Frontal cortex (tissue), 4 donors: ENCODE measurements around the gene ZDHHC16. TPM values are rescaled to one million over a fixed set of nuclear protein-coding genes. Genes with fewer than 3 reads are reported as not detected.

ENCODE experiments used
- DNase-seq, 2 donors: peaks; one replicate each; pipeline ENCODE4 v3.0.0; 2012; ENCODE audit warnings: low spot score in 2 of 2
- FAIRE-seq: peaks from 2 replicates; lab custom pipeline; 2012; peaks lifted over from hg19 to GRCh38; lab: Jason Lieb, UNC
- small RNA-seq: library from RNA; depleted of rRNA; stranded (forward); fragments of <200 nt; gene quantifications from one replicate; pipeline ENCODE3, GENCODE V24; 2014
- total RNA-seq: library from RNA; depleted of rRNA; stranded (reverse); fragments of >200 nt; gene quantifications from one replicate; pipeline ENCODE4 v1.2.3, GENCODE V29; 2014
- donor health status: control.
- donor health status: control.
- donor health status: control.

Gene ZDHHC16
- total RNA-seq, 1 donor from 2014 or later = 22.0 TPM

DNA sequence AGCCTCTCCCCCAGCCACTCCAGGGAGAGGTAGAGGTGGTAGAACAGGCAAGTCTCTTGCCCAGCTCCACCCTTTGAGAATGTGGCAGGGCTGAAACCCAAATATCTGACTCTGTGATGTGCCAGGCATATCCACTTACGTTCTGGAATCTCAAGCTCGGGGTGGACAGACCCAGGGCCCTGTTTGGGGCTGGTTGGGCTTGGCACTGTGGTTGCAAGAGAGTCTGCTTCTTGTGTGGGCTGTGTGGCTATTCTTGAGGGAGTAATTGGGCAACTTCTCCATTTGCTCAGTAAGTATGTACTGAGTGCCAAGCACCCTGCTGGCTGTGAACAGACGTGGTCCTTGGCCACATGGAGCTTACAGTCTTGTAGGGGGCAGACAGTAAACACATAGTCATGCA, 57.4 kb downstream of the ZDHHC16 start:
- FAIRE-seq = no peak
- DNase-seq = no peak

DNA sequence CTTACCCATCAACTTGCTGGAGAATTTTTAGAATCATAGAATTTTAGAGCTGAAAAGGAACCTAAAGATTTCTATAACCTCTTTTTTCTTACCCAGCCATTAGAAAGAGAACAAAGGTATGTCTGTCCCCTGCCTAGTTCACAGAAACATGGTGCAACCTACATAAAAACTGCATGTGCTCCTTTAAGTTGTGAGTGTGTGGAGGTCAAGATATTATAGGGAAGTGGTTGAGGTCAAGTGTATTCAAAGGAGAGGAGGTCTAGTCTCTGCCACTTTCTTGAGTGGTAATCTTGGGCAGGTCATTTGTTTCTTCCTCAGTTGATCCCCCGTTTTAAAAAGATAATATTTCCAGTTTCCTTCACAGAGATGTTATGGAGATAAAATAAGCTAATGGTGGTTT, 59.2 kb downstream of the ZDHHC16 start:
- FAIRE-seq (no peak), DNase-seq (no peak)

DNA sequence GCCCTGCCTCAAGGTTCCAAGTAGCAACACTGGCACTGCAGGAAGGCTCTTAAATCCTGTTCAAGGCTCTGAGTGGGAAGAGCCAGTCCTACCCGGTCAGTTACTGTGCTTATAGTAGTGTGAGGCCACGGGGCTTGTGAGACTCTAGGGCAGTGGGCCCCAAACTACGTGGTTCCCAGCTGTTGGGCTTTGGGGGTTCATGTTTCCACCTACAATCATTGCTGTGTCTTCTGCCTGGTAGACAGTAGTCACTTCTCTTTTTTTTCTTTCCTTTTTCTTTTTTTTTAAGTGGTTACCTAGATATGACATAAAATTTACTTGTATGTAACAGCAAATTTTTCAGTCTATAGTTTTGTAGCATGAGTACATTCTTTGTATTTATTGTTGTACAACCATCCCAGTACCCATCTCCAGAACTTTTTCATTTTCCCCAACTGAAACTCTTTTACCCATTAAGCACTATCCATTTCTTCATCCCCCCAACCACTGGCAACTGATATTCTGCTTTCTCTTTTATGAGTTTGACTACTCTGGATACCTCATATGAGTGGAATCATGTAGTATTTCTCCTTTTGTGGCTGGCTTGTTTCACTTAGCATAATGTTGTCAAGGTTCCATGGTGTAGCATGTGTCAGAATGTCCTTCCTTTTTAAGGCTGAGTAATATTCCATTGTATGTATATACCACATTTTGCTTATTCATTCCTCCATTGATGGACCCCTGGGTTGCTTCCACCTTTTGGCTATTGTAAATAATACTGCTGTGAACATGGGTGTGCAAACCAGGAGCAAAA, 60.4 kb downstream of the ZDHHC16 start:
- no peak for FAIRE-seq
- no peak for DNase-seq

Small RNA genes within 50 kb of the gene (small RNA-seq; reads per million reads assigned to genes)
- gene RF00019 = not detected

Other genes starting within 250 kb of the ZDHHC16 start
- 7.7 TPM for gene ARHGAP19, start 153.5 kb upstream of the ZDHHC16 start, total RNA-seq
- 4.9 TPM for gene FRAT1, start 126.9 kb upstream of the ZDHHC16 start, total RNA-seq
- 17.1 TPM for gene FRAT2, start 111.4 kb upstream of the ZDHHC16 start, total RNA-seq
- 11.8 TPM for gene RRP12, start 44.8 kb upstream of the ZDHHC16 start, total RNA-seq
- 143 TPM for gene PGAM1, start 20.0 kb upstream of the ZDHHC16 start, total RNA-seq
- 52.6 TPM for gene EXOSC1, start 169 bp upstream of the ZDHHC16 start, total RNA-seq
- gene MMS19, start 52.2 kb downstream of the ZDHHC16 start, total RNA-seq = 44.0 TPM
- gene UBTD1, start 52.7 kb downstream of the ZDHHC16 start, total RNA-seq = 1.6 TPM
- not detected for gene ANKRD2, start 126.6 kb downstream of the ZDHHC16 start, total RNA-seq
- gene HOGA1, start 138.2 kb downstream of the ZDHHC16 start, total RNA-seq = 0.41 TPM
- not detected for gene C10orf62, start 143.5 kb downstream of the ZDHHC16 start, total RNA-seq
- 35.5 TPM for gene MORN4, start 187.3 kb downstream of the ZDHHC16 start, total RNA-seq
- 11.0 TPM for gene PI4K2A, start 194.5 kb downstream of the ZDHHC16 start, total RNA-seq
- gene AVPI1, start 241.1 kb downstream of the ZDHHC16 start, total RNA-seq = 2.4 TPM